Endothelial cell of umbilical vein (primary cell): ENCODE measurements around the gene MKRN1.

ENCODE experiments used
- CTCF ChIP-seq, 2 donors: IDR thresholded peaks; 1 replicate in 1 of 2; 2 replicates in 1 of 2; pipeline ENCODE4 v1.5.1; 2011; ENCODE audit warnings: low read length in 2 of 2, mild to moderate bottlenecking in 2 of 2, moderate library complexity in 2 of 2, control low read depth in 1 of 2, inconsistent platforms in 1 of 2, low read depth in 1 of 2; ENCODE audit not compliant: insufficient read depth in 1 of 2; ENCODE audit errors: extremely low read depth in 1 of 2
- EZH2 ChIP-seq: IDR thresholded peaks from 2 replicates; pipeline ENCODE4 v1.6.1; 2012; ENCODE audit warnings: borderline replicate concordance, low read depth, mild to moderate bottlenecking, moderate library complexity, low read length, inconsistent platforms; ENCODE audit not compliant: severe bottlenecking
- FOS ChIP-seq: IDR thresholded peaks from 2 replicates; pipeline ENCODE4 v1.6.1; 2011; ENCODE audit warnings: mild to moderate bottlenecking, low read length, moderate library complexity, borderline replicate concordance; ENCODE audit not compliant: insufficient read depth
- JUN ChIP-seq: IDR thresholded peaks from 2 replicates; pipeline ENCODE4 v1.6.1; 2011; ENCODE audit warnings: borderline replicate concordance, low read depth; ENCODE audit not compliant: insufficient read length, insufficient read depth
- MYC ChIP-seq: IDR thresholded peaks from one replicate; pipeline ENCODE4 v1.6.1; 2011; ENCODE audit warnings: mild to moderate bottlenecking, low read depth, low read length
- POLR2A ChIP-seq: IDR thresholded peaks from 2 replicates; pipeline ENCODE4 v1.6.1; 2012; ENCODE audit warnings: low read depth, mild to moderate bottlenecking, control low read depth, low read length
- POLR2AphosphoS5 ChIP-seq: IDR thresholded peaks from 2 replicates; pipeline ENCODE4 v1.6.1; 2012; ENCODE audit warnings: low read depth, mild to moderate bottlenecking, control low read depth, low read length, moderate library complexity; ENCODE audit not compliant: insufficient read depth

GRCh38 chr7:140484951-140485499, 5.7 kb upstream of the MKRN1 start:
- TF ChIP-seq CTCF (IDR thresholded peaks at IDR 0.05; ENCODE audit: extremely low read depth in 1 of 2, insufficient read depth in 1 of 2, low read depth in 1 of 2, low read length in 2 of 2) (no peak), MYC (no peak), POLR2A (no peak), EZH2 (no peak), FOS (no peak), JUN (no peak), POLR2AphosphoS5 (no peak)
